NCI-H1417 treated with DMSO at 0.1 percent for 48 hours (cell line): Measurements from ENCODE around the gene PKLR.

ENCODE experiments used
- DNase-seq: peaks from one replicate; lab custom pipeline; 2025; lab: John Stamatoyannopoulos, UW

The PKLR gene

DNA sequence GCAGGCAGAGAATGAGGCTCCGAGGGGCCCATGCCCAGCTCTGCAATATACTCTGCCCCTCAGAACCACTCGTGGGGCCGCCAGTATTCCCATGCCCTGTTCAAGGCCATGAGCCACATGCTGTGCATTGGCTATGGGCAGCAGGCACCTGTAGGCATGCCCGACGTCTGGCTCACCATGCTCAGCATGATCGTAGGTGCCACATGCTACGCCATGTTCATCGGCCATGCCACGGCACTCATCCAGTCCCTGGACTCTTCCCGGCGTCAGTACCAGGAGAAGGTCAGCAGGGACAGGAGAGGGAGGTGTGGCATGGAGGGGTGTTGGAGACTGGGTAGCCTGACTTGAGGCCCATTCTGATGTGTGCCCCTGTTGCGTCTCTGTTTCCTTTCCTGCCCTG, 16.8 kb downstream of the PKLR start:
- no peak for DNase-seq

DNA sequence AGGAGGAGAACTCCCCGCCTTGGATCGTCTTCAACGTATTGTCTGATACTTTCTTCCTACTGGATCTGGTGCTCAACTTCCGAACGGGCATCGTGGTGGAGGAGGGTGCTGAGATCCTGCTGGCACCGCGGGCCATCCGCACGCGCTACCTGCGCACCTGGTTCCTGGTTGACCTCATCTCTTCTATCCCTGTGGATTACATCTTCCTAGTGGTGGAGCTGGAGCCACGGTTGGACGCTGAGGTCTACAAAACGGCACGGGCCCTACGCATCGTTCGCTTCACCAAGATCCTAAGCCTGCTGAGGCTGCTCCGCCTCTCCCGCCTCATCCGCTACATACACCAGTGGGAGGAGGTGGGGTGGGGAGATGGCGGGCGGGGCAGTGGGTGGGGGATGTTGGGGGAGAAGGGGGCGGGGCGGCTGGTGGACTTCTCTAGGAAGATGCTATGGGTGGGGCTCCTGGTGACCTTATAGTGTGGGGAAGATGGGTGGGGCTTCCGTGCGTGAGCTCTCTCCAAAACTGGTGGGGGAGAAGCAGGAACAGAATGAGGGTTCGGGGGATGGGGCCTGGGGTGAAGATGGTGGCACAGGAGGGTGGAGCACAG, 18.6 kb downstream of the PKLR start:
- DNase-seq, result no peak

DNA sequence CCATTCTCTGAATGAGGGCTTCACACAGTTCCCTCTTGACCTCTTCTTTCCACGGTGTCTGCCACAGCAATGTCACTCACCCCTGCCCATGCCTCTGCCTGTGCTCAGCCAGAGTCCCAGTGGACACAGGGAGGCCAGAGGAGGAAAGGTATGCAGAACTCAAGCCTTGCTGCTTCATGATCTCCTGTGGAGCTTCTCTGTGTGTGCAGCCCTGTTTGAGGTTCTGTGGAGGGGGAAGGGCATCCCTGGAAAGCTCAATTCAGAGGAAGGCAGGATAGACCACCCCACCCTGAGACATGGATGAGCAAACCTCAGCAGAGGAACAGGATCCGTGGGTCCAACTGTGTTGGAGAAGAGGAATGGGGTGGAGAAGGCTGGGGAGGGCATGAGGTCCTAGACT, 22.0 kb downstream of the PKLR start:
- DNase-seq, result no peak

DNA sequence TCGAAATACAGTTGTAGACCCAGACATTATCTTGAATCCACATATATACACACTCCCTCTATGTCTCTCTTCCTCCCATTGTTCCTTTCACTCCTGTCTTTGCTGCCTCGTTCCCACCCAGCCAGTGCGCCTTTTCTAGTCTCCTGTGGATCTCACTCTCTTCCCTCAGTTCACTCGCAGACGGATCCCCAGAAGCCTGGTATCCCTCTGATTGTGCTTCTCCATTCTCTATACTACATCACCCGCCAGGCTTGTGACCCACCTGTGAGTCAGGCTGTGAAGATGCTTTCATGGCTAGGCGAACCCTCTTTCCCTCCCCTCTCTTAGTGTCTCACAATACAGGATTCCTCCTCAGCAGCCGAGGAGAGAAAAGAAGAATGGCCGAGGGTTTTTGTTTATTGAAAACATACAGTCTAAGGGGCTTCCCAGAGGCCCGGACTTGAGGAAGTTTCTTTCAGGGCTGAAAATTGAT, 22.5 kb downstream of the PKLR start:
- DNase-seq, result no peak

DNA sequence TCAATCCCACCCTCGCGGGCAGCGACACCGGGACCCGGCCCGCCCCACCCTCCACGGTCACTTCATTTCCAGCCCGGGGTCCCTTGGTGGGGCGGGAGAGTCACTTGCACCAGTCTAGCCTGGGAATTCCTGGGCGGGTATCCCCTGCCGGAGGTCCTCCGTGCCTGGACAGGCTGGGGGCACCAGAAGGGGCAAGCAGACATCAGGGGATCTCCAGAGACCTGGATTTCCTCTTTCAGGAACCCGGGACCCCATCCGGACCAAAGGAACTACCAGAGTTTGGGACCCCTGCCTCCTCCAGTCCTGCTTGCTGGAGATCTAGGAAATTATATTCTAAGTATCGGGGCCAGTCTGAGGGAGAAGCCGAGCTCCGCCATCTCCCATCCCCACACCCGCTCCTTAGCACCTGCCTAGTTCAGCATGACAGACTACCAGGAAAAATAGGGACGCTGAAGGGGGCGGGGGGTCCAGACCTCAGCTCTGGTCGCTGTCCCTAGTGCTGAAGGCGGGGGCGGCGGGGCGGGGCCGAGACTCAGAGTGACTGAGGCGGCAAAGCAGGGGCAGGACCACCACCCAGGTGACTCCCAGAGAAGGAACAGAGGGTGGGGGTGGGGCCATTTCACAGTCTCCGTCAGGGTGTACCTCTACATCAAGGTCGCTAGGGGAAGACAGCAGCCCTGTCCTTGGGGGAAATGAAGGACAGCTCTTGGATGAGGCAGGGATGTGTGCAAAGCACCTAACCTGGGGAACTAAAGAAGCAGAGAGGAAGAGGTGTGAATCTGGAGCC, 23.1 kb downstream of the PKLR start:
- DNase-seq, result no peak

DNA sequence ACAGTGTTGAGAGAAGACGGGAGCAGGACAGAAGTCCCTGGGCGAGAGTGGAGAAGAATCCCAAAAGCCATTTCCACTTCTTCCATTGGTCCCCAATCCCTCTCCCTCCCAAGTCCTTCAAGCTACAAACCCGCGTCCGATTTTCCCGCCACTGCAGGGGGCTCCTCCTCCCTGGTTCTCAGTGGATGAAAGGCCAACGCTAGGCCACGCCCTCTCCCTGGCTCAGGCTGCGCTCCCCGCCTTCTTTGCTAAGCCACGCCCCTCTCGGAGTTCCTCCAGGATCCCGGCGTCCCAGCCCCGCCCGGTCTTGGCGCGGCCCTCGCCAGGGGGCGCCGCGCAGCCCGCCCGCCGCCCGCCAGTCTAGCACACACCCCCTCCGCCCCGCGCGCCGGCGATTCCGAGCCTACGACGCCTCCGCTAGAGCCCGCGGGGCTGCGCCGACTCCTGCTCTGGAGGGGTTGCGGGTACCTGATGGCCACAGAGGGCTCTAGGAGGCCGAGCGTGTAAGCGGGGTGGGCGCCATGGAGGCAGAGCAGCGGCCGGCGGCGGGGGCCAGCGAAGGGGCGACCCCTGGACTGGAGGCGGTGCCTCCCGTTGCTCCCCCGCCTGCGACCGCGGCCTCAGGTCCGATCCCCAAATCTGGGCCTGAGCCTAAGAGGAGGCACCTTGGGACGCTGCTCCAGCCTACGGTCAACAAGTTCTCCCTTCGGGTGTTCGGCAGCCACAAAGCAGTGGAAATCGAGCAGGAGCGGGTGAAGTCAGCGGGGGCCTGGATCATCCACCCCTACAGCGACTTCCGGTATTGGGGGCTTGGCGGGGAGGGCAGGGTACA, 24.0 kb downstream of the PKLR start, which contains the start of gene HCN3:
Gene HCN3 (plus strand): TSS at position 394 of the 832 bp plus-strand sequence. CDS start 128 bp downstream, at position 522.
- peak; percentile 91 for DNase-seq

DNA sequence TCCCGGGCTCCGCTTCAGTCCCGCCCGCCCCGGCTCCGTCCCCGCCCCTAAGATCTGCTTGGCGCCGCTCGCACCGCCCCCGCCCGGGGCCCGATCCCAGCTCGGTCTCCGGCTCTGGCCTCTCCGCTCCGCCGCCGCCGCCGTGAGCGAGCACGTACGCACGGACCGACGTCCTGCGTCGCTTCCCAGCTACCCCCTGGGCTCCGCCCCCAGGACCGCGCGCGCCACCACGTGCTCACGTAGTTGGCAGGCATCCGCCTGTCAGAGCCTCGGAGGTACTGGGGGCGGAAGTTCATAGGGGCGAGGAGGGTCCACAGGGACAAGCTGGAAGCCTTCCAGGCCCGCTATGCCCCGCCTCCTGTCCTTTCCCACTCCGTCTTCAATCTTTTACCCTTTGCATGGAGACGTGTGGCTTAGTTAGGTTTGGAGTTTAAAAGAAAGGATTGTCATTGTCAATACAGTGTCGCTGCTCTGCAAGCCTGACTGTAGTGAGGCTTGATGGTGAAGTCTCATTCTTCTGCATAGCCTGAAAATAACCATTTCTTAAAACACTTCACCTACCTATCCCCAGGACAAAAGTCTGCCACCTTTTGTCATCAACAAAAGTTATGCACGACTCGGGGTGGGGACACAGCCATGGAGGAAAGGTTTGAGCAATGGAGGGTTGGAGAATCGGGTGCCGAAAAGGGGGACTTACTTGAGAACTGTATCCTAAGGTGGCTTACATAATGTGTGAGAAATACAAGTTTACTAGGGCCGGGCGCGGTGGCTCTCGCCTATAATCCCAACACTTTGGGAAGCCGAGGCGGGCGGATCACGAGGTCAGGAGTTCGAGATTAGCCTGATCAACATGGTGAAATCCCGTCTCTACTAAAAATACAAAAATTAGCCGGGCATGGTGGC, 27.6 kb downstream of the PKLR start, which contains the start of gene CLK2:
Gene CLK2 (minus strand): TSS at position 162 of the 903 bp plus-strand sequence. CDS start 2,527 bp downstream, outside the sequence.
- DNase-seq, result peak; percentile 87

DNA sequence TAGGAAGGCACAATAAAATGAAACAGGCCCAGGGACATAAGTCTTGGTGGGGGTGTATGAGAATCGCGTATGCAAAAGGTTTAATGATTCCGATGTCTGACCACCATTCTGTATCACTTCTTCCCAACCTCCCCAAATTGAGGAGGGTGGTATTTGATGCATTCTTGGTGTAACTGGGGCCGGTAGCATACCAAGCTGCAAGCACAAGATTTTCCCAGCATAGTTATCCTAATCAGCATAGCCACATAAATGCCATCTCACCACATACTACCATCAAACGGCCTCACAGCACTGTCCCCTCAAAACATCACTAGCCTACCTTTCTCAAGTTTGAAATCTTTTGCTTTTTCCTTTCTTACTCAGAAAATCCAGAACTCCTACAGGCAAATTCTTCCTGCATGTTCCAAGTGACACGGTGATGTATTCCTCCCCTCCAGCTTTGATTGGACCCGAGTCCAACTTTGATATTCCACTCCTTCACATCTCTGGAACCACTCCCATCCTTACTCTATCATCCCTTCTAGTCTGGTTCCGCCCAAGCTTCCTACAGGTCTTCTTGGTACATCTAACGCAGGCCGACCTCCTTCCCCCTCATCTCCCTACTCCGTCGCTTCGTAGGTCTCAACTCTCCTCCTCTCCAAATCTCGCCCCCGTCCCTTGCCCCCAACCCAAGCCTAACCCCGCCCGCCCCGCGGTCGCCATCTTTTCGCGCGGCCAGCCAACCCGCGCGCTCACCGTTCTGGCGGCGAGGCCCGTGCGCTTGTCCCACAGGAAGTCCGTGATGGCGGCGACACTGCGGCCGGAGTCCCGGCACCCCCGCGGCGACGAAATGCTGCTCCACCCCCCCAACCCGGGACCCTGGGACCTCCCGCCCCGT, 28.5 kb downstream of the PKLR start:
- no peak for DNase-seq

DNA sequence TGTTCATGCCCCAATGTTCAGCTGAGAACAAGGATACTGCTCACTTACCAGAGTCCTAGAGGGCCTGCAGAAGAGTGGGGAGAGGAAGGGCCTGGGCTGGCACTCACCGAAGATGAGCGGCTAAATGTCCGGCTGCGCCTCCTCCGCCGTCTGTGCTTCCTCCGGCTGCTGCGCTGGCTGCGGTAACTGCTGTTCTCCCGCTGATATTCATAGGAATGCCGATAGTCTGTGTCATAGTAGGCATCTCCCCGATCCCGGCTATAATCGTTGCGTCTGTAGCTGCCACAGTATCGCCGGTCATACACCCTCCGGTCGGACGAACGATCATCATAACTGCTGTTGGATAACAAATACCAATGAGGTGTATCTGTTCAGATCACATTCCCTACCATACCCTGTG, 31.9 kb downstream of the PKLR start:
- no peak for DNase-seq

DNA sequence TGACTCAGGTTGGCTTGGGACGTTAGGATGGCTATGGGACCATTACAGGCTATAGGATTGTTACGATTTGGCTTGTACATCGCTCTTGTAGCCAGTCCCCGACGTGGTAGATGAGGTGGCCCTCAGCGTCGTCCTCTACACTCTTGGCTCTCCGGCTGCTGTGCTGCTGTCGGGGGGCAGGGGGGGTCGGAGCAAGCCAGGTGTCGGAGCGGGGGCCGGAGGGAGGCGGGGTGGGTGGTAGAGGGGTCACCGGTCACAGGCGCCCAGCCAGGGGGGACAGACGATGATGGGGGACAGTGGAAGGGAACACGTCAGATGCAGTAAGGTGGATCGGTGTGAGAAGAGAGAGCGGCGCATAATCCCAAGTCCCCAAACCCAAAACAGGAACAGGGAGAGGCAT, 32.6 kb downstream of the PKLR start:
- no peak for DNase-seq

DNA sequence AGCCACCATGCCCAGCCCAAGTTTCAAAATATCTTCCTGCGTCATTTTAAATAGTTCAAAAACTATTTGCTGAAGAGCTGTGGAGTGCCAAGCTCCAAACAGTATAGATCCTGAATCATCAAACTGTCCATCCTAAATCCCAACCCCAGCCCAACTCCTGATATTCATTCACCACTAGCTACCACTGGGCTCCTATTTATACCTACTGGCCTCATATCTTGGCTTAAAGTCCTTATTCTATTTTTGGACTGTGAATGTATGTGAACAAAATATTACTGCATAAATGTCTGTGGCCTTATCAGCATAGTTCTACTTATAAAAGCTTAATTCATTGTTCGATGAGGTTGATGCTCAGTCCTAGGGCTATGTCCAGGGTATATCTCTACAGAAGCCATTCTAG, 33.9 kb downstream of the PKLR start:
- DNase-seq, result no peak

DNA sequence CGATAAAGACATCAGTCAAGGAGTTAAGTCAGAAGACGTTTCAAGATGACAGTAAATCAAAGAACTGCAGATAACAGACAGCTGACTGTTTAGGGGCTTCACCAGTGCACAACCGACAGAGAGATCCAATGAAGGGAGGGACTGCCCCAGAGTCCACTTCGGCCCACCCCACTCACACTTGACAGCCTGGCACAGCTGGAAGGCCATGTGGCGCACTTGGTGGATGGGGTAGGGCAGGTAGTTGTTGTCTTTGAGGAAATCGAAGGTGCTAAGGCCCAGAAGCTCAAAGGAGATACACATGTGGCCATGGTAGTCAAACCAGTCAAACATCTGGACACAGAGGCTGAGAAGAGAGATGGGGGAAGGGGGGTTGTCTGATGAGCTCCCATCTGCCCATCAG, 34.7 kb downstream of the PKLR start:
- DNase-seq, result no peak

DNA sequence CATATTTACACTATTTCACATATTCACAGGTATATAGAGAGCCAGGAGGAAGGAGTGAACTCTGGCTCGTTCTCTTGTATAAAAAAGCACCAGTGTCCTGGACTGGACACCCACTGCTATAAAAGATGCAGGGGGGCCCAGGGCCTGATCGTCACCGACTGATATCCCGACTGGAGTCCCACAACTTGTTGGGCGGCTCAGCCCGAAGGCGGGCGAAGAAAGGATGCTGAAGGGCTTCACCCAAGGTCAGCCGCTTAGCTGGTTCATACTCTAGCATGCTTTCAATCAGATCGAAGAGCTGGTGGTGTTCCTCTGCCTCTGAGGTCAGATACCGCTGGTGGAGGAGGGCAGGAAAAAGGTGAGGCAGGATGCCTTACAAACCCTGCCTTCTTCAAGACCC, 38.2 kb downstream of the PKLR start:
- DNase-seq, result no peak

DNA sequence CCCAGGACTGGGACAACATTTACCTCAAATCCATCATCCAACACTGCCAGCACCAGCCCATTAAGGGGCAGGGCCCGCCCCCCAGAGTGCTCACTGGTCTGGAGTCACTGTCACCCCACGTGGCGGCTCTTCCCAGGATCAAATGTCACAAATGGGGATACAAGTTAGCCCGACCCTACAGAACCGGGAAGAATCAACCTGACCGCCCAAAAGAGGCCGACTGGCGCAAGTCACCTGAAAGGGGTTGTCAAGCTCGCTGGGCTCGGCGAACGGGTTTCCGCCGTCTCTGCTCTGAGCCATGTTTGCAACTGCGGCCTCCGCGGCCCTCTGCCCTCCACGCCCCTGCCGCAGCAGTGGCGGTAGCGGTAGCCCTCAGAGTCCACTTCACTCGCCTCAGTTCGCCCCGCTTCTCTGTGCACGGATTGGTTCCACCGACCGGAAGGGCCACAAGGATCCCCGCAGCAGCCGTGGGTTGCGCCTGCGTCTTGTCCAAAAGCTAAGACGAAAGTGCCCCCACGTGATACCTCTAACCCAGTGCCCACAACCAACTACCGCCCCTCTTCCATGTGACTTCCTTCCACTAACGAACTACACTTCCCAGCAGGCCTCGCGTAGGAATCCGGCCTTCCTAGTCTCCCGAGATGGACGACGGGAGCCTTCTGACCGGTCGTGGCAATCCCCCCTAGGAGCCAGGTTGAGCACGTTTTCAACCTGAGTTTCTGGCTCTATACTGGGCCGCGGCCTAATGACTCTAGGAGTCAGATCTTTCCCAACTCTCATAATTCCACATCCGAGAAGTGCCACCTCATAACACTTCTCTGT, 39.2 kb downstream of the PKLR start, which contains the start of gene SCAMP3:
Gene SCAMP3 (minus strand): TSS at position 509 of the 822 bp plus-strand sequence. CDS start 209 bp downstream, at position 300.
- peak; percentile 94 for DNase-seq

DNA sequence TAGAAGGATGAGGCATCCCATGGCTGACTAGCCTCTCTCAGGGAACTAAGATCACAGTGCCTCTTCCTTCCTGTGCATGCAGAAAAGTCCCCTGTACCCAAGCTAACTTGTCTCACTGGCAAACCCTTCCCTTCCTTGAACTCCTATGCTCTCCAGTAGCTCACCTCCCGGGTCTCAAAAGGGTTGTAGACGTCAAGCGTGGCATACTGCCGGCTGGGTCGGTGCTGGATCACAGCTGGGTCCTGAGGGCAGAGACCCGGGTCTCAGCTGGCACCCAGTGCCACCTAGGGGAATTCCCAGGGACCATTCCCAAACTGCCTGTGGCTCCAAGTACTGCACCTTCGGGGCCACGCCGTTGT, 39.8 kb downstream of the PKLR start:
- DNase-seq, result no peak

DNA sequence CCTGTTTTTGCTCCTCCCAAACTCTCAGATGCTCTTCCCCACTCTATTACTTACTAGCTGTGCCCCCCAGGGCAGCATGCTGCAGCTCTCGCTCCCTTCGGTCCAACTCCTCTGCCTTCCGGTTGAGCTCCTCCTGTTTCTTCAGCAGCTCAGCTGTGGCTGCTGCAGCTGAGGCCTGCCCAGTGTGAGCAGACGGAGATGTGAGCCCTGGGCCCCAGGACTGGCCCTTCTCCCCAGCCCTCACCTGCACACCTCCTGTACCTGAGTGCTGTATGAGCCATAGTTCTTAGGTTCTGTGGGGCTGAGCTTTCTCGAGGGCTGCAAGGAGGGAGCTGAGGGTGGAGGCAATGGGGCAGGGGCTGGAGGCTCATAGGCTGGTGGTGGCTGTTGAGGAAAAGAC, 41.0 kb downstream of the PKLR start:
- DNase-seq, result no peak

DNA sequence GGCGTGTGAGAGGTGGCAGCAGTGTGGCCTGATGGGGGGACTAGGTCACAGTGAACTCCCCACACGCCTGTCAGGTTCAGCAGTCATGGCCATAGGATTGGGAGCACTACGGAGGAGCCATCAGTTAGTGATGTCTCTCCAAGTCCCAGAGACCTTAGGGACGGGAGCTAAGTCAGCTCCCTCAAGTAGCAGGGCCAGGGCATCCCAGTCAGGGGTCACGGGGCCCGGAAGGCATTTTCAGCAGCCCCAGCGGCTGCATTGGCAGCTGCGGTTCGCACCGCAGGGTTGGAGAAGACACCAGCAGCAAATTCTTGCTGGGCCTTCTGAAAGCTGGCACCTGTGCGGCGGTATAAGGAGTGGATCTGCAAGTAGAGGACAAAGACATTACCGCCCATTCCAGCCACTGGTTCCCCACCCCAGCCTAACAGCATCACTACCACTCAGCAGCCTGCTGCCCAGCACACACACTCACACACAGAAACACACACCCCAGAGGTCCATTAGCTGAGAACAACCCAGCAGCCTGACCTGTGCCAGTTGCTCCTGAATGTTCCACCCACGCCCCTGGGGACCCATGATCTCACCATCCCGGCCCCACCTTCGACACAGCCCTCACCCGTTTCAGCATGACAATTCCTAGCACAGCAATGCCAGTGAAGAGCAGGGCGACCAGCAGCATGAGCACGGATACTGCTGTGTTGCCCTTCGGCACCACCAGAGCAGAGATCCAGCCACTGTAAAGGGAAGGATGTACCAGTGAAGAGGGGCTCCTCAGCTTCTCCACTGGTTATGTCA, 45.0 kb downstream of the PKLR start:
- DNase-seq, result no peak

DNA sequence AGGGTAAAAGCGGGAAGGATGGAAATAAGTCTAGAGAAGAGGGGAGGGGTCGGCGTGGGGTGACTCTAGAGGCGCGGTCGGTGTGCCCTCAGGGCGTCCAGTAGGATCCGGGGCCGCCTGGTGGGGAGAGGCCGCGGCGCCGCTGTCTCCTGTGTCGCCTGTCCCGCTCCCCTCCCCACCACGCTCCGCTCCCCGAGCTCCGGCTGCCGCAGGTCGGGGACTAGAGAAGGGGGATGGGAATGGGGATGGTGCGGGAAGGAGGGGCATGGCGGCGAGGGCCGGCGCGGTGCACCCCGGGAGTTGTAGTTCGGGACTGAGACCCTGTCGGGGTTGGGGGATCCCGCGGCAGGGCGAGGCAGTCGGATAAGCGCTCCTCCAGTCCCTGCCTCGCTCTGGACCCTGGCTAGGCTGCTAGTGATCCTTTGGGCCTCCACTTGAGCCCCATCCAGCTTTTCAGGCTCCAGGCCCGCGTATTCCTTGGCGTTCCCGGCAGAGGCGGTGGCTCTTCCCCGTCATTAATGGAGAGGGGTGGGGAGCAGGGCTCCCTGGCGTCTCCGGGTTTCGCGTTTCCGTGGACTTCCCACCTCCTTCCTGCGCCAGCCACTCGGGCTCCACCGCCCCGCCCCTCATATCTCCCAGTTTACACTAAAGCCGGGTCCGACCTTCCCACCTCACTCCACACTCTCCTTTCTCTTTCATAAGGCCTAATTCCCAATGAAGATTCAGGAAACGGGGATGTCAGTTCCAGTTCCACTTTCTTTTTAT, 45.8 kb downstream of the PKLR start, which contains the start of gene ENTREP3:
Gene ENTREP3 (minus strand): TSS at position 241 of the 765 bp plus-strand sequence. CDS start 606 bp downstream, outside the sequence.
- DNase-seq, result peak; percentile 32
